Breast epithelium (tissue), 3 donors: ENCODE measurements around the gene NAP1L5.

Source experiments
- POLR2A ChIP-seq: fragments of 450-650 bp; IDR thresholded peaks from one replicate; pipeline ENCODE4 v1.6.1; 2016; ENCODE audit warnings: antibody characterized with exemption, mild to moderate bottlenecking, moderate library complexity
- POLR2AphosphoS5 ChIP-seq, 3 donors: sonication (generic); formaldehyde crosslinking; IDR thresholded peaks; one replicate each; pipeline ENCODE4 v1.6.1; 2017; ENCODE audit warnings: antibody characterized with exemption in 3 of 3
- TF ChIP-seq, protein P1 (sequence below), 3 donors: fragments of 450-650 bp; IDR thresholded peaks; one replicate each; pipeline ENCODE4 v1.5.1; 2016 to 2017; ENCODE audit warnings: antibody characterized with exemption in 3 of 3, mild to moderate bottlenecking in 3 of 3, moderate library complexity in 3 of 3

DNA sequence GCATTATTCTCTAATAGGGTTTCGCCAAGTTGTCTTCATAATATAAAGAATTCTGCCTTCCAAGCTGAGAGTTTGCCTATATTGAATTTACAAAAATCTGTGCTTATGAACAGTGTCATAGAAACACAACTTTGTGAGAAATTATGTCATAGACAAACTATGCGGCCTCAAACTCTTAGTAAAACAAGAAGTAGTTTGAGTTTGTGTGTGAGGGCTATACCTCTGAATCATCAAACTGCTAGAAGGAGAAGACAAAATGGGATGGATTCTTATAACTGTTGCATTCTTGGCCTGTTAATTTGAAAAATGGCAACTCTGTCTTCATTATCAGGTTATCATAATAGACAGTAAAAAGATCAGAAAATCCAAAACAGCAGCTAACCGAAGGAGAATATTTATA, 46.1 kb upstream of the NAP1L5 start:
- TF ChIP-seq, protein P1, sequence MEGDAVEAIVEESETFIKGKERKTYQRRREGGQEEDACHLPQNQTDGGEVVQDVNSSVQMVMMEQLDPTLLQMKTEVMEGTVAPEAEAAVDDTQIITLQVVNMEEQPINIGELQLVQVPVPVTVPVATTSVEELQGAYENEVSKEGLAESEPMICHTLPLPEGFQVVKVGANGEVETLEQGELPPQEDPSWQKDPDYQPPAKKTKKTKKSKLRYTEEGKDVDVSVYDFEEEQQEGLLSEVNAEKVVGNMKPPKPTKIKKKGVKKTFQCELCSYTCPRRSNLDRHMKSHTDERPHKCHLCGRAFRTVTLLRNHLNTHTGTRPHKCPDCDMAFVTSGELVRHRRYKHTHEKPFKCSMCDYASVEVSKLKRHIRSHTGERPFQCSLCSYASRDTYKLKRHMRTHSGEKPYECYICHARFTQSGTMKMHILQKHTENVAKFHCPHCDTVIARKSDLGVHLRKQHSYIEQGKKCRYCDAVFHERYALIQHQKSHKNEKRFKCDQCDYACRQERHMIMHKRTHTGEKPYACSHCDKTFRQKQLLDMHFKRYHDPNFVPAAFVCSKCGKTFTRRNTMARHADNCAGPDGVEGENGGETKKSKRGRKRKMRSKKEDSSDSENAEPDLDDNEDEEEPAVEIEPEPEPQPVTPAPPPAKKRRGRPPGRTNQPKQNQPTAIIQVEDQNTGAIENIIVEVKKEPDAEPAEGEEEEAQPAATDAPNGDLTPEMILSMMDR (IDR thresholded peaks at IDR 0.05), result no peak
- TF ChIP-seq POLR2AphosphoS5 (IDR thresholded peaks at IDR 0.05), result no peak
- no peak for TF ChIP-seq POLR2A
